Stimulated activated CD4-positive, alpha-beta T cell treated with anti-CD3 and anti-CD28 coated beads, Interleukin-4, amount 100 ng/mL, for 48 hours (primary cell): ENCODE measurements around the gene ODAD3.
"Not testable (repeated sequence)": the region's sequence is repeated elsewhere in the genome, so short reads cannot be mapped to it uniquely, and the experiment has no call there.

Experiments
- DNase-seq, 2 donors: peaks; one replicate each; pipeline ENCODE4 v3.0.0-alpha.2; 2020; ENCODE audit warnings: low read depth in 2 of 2

The ODAD3 gene

DNA sequence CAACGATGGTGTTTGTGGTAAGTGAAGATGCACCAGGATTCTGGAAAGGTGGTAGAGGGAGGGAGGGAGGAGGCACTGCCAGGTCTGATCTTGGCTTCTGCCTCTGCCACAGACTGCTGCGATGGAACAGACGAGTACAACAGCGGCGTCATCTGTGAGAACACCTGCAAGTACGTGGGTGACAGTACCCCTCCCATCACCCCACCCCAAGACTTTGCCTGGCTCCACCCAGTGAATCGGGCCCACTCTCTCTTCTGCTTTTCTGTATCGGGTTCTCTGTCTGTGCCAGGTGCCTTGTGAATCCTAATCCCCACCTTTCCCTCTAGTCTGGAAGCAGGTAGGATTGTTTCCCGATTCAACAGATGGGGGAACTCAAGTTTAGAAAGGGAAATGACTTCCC is 3.0 kb upstream of the ODAD3 start:
- no peak for DNase-seq

GRCh38 chr19:11435833-11436313 is 952 bp upstream of the ODAD3 start:
- DNase-seq: no peak

DNA sequence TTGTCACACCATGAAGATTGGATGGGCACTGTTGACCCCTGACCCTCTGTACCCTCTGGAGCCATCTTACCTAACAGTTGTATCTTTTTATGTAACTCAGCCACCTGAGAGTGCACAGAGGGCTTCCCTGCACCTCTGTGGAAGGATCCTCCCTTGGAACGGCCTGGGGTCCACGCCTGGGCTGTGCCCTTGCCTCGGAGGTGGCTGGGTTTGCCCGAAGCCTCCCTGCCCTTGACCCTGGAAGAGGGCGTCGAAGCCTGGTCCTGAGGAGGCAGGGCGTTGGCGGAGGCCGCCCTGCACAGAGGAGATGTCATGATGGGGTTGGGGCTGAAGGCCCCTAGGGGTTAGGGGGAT is 241 bp downstream of the ODAD3 start:
- no peak for DNase-seq

GRCh38 chr19:11433526-11433925 is 1.4 kb downstream of the ODAD3 start:
- DNase-seq: not testable (repeated sequence)

GRCh38 chr19:11426656-11427055 is 8.3 kb downstream of the ODAD3 start:
- no peak for DNase-seq

- no peak for DNase-seq
Observed at GRCh38 chr19:11425719-11426457, 9.0 kb downstream of the ODAD3 start.

DNA sequence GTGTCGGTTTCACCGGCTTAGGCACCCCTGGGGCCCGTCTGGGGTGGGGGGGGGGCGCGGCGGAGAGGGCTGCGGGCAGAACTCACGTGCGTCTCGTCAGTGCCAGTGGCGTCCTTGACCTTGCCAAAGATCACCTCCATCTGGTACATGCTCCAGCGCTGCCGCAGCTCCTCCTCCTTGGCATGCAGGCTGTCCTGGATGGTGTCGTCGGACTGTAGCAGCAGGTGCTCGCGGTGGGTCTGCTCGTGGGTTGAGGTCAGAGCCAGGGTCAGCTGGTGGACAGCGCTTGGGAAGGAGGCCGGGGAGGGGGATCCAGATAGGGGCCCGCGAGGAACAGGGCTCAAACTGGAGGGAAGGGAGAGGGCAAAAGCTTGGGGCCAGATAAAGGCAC is 11.1 kb downstream of the ODAD3 start:
- DNase-seq: no peak

- DNase-seq: no peak
Observed at GRCh38 chr19:11423164-11423790, 11.6 kb downstream of the ODAD3 start.

DNA sequence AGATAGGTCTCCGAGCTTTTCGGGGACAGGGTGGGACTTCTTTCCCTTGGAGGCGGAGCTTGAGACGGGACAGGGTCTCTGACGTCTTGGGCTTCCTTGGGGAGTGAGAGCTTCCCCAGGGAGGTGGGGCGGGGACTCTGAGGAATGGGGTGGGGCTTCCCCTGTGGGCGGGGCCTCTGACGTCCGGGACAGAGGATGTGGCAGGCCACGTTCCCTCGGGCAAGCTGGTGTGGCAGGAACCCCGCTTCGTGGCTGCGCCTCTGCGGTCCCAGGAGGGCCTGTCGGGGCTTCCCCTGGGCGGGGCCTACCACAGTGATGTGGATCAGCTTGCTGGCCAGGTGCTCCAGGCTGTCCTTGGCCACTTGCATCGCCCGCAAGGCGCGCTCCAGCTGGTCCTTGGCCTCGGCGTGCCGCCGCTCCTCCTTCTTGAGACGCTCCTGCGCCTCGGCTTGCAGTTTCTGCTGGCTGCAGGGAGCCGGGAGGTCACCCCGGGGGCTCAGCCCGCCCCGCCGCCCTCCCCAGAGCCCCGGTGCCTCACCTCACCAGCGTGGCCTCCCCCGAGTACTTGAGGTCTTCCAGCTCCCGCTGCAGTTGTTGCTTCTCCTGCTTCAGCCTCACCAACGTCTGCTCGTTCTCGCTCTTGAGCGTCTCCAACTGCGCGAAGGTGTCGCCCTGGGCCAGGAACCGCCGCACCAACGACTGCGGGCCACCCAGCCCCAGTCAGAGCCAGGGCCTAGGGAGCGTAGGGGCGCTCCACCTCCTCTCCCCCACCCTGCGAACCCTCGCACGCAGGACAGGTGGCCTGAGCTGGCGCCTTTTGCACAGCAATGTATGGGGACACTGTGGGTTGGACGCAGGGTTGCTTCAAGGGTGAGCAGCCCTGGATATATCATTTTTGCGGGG is 12.5 kb downstream of the ODAD3 start:
- DNase-seq: peak; percentile 58 to 62

DNA sequence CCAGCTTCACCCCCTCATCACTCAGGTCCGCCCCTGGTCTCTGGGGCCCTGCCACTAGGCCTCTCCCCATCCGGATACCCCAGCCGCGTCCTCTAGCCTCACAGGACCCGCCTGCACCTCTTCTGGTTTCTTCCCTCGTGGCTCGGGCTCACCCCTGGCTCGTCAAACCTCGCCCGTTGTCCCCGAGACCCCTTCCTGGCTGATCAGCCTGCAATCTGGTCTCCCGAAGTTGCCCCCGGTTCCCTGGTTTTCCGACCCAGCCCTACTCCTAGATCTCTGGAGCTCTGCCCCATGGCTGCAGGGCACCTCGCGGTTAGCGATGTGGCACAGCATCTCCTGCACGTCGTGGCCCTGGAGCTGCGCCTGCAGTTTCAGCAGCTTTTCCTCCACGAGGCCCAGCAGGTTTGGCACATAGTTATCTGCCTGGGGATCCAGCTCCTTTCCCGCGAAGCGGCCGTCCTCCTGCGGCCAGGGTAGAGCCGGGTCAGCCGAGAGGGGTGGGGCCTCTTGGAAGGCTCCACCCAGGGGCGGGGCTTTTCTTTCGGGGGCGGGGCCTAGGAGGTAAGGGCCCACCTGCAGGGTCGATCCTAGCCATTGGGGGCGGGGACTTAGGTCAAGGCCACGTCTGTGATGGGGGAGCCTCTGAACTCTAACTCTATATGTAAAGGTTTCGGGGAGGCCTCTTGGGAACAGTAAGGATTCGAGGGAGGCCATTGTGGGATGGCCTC is 13.4 kb downstream of the ODAD3 start:
- DNase-seq: peak in 1 of 2 donors; percentile 54

GRCh38 chr19:11420429-11421370 is 14.2 kb downstream of the ODAD3 start:
- DNase-seq: no peak

GRCh38 chr19:11418549-11419506 is 16.1 kb downstream of the ODAD3 start, which contains the start of gene RGL3:
TSS of gene RGL3 (minus strand) at chr19:11419314. CDS start at chr19:11419278, 36 bp downstream.
- no peak for DNase-seq

- DNase-seq: no peak
Observed at GRCh38 chr19:11418094-11418548, 16.8 kb downstream of the ODAD3 start.

GRCh38 chr19:11416346-11417052 is 18.4 kb downstream of the ODAD3 start:
- DNase-seq: no peak

DNA sequence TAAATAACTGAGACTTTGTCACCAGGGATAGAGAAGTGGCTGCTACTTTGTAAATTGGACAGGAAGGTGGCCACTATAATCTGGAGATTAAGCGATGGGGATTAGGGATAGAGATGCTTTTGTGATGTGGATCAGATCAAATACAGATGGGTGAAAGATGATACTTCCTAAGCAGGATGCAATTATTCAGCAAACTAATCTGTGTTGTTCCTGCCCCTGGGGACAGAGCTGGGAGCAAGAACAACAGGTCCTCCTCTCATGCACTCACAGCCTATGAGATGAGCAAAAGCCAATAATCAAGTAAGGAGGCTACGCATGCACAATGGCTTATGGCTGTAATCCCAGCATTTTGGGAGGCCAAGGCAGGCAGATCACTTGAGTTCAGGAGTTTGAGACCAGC is 20.4 kb downstream of the ODAD3 start:
- no peak for DNase-seq

GRCh38 chr19:11410682-11411081 is 24.2 kb downstream of the ODAD3 start:
- DNase-seq: no peak

DNA sequence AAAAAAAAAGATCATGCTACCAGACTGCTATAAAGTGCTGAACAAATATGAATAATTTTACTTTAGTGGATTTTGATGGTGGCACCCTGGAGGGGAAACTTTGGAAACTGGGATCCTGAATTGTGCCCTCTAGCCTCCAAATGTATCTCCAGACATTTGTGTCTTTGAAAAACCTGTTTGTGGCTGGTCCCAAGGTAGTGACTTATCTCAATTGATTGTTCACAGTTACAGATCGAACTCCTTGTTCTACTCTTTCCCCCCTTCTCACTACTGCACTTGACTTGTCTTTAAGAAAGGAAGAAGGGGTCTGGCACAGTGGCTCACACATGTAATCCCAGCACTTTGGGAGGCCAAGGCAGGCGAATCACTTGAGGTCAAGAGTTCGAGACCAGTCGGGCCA is 26.3 kb downstream of the ODAD3 start:
- no peak for DNase-seq

DNA sequence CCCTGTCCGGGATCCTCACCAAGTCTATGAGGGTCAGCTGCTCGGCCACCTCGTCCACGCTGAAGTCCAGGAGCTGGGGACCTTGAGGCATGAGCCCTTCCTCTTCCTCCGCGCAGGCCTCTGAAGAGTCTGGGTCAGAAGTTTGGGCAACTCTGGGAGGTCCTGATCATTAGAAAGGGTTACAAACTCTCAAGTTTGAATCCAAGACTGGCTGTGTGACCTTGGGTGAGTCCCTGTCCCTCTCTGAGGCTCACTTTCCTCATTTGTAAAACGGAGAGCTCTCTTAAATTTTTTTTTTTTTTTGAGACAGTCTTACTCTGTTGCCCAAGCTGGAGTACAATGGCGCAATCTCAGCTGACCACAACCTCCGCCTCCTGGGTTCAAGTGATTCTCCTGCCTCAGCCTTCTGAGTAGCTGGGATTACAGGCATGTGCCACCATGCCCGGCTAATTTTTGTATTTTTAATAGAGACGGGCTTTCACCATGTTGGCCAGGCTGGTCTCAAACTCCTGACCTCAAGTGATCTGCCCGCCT is 28.2 kb downstream of the ODAD3 start:
- DNase-seq: not testable (repeated sequence)
